ENCODE results near the gene SLC45A1.

The SLC45A1 gene

DNA sequence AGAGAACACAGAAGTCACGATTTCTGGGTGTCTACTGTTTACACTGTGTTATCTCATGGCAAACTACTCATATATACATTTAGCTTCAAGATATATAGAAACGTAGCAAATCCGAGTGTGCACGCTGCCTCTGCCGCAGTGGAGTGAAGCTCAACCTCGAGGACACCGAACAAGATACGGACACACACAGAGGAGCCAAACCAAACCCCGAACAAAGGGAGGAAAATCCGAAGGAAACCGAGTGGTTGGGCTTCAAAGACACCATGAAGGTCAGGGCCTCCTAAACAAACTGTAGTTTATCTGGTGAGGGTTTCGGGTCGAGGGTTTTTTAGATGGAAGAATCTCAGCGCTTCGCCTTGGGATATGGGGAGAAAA, 34.5 kb downstream of the SLC45A1 start:
- Histone ChIP-seq H3K79me2 (ENCODE audit: insufficient read depth, low read length) (no peaks in the 10 kb centered on the region), H3K4me2 (ENCODE audit: low read depth, low read length, poor library complexity, severe bottlenecking) (no peak overlapping the region), H3K9me3 (ENCODE audit: insufficient read depth, low read depth, low read length) (no peaks in the 10 kb centered on the region), H2AFZ (ENCODE audit: low read length) (no peak overlapping the region), H3K9me2 (replicated peaks; ENCODE audit: low read depth, low read length) (no peaks in the 10 kb centered on the region), H3F3A (ENCODE audit: low read depth) (no peaks in the 10 kb centered on the region), H3K36me3 (ENCODE audit: insufficient read depth, low read length) (peaks cover 47% of the 10 kb centered on the region; the same call in 1 of the 2 replicates), H3K4me3 (ENCODE audit: low read length, poor library complexity, severe bottlenecking) (no peak overlapping the region), H3K9ac (ENCODE audit: low read depth, low read length, poor library complexity, severe bottlenecking) (no peak overlapping the region), H3K4me1 (ENCODE audit: insufficient read depth, low read length, poor library complexity, severe bottlenecking) (no peaks in the 10 kb centered on the region), H4K20me1 (ENCODE audit: insufficient read depth, low read length, poor library complexity, severe bottlenecking) (no peaks in the 10 kb centered on the region), H3K27me3 (ENCODE audit: insufficient read depth, low read length, poor library complexity, severe bottlenecking) (no peaks in the 10 kb centered on the region)
- TF ChIP-seq, protein P1, sequence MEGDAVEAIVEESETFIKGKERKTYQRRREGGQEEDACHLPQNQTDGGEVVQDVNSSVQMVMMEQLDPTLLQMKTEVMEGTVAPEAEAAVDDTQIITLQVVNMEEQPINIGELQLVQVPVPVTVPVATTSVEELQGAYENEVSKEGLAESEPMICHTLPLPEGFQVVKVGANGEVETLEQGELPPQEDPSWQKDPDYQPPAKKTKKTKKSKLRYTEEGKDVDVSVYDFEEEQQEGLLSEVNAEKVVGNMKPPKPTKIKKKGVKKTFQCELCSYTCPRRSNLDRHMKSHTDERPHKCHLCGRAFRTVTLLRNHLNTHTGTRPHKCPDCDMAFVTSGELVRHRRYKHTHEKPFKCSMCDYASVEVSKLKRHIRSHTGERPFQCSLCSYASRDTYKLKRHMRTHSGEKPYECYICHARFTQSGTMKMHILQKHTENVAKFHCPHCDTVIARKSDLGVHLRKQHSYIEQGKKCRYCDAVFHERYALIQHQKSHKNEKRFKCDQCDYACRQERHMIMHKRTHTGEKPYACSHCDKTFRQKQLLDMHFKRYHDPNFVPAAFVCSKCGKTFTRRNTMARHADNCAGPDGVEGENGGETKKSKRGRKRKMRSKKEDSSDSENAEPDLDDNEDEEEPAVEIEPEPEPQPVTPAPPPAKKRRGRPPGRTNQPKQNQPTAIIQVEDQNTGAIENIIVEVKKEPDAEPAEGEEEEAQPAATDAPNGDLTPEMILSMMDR (conservative IDR thresholded peaks at IDR 0.05; ENCODE audit: low read length): no peak
- no peak for TF ChIP-seq EZH2phosphoT487 (IDR thresholded peaks at IDR 0.05; ENCODE audit: borderline replicate concordance)

DNA sequence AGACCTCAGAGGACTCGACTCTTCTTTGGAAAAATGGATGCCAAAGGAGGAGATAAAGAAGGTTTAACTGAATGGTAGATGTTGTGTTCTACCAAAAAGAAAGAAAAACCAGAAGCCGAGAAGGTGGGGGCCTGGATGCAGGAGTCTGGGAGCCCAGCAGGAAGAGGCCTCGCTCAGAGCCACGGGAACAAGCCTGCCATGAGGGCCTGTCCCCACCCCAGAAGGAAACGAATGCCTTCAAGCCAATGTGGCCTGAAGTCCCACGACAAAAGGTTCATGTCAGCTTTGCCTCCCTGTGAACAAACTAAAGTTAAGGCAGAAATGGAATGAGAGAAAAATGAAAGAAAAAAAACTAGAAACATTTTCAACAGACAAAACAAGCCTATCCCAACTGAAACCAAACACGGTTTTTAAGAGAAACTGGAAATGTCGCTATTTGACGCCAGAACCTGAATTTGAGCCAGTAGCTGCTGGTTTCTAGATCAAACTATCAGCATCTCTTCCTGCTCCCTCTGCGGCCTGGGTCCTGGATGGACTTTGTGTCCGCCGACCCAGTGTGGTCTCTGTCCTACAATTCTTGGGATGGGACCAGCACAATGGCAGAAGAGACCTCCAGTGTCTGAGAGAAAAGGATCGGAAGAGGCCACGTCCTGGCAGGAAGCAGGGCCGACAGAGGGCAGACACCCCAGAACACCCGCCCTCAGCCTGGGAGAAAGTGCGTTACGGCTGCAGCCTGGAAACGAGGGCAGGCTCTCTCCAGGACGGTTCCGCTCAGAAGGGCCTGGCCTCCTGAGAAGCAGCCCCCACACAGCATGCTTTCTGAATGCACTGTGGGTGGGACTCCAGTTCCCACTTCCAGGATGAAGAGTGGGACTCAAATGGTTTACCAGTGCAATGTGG, 35.2 kb downstream of the SLC45A1 start:
- Histone ChIP-seq H3K9ac (ENCODE audit: low read depth, low read length, poor library complexity, severe bottlenecking) (no peak overlapping the region), H3K79me2 (ENCODE audit: insufficient read depth, low read length) (no peaks in the 10 kb centered on the region), H3K4me2 (ENCODE audit: low read depth, low read length, poor library complexity, severe bottlenecking) (no peak overlapping the region), H3K4me3 (ENCODE audit: low read length, poor library complexity, severe bottlenecking) (no peak overlapping the region), H2AFZ (ENCODE audit: low read length) (no peak overlapping the region), H3K27me3 (ENCODE audit: insufficient read depth, low read length, poor library complexity, severe bottlenecking) (no peaks in the 10 kb centered on the region), H3K36me3 (ENCODE audit: insufficient read depth, low read length) (peaks cover 54% of the 10 kb centered on the region; the same call in 1 of the 2 replicates), H3F3A (ENCODE audit: low read depth) (no peaks in the 10 kb centered on the region), H3K9me3 (ENCODE audit: insufficient read depth, low read depth, low read length) (no peaks in the 10 kb centered on the region), H3K4me1 (ENCODE audit: insufficient read depth, low read length, poor library complexity, severe bottlenecking) (no peaks in the 10 kb centered on the region), H3K9me2 (replicated peaks; ENCODE audit: low read depth, low read length) (no peaks in the 10 kb centered on the region), H4K20me1 (ENCODE audit: insufficient read depth, low read length, poor library complexity, severe bottlenecking) (no peaks in the 10 kb centered on the region)
- no peak for TF ChIP-seq EZH2phosphoT487 (IDR thresholded peaks at IDR 0.05; ENCODE audit: borderline replicate concordance)
- TF ChIP-seq, protein P1 (conservative IDR thresholded peaks at IDR 0.05; ENCODE audit: low read length): no peak

DNA sequence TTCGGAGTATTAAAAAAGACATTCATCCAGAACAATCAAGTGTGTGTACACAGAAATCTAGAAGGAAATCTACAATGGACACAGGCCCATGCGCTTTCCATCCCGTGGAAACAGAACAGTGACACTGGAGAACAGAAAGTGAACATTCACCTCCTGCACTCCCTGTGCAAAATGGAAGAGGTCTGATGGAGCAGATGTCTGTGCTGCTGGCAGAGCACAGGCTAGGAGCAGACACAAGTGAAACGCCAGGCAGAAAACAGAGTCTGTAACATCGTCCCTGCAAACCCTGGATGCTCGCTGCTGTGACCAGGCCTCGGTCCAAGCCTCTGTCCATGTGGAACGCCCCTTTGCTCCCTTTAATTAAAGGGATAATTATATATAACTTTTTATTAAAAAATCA, 36.1 kb downstream of the SLC45A1 start:
- H3K9ac ChIP-seq (ENCODE audit: low read depth, low read length, poor library complexity, severe bottlenecking): no peak overlapping the region
- no peak overlapping the region for H3K4me3 ChIP-seq (ENCODE audit: low read length, poor library complexity, severe bottlenecking)
- H4K20me1 ChIP-seq (ENCODE audit: insufficient read depth, low read length, poor library complexity, severe bottlenecking): no peaks in the 10 kb centered on the region
- no peaks in the 10 kb centered on the region for H3F3A ChIP-seq (ENCODE audit: low read depth)
- no peak overlapping the region for H2AFZ ChIP-seq (ENCODE audit: low read length)
- H3K9me3 ChIP-seq (ENCODE audit: insufficient read depth, low read depth, low read length): no peaks in the 10 kb centered on the region
- no peaks in the 10 kb centered on the region for H3K27me3 ChIP-seq (ENCODE audit: insufficient read depth, low read length, poor library complexity, severe bottlenecking)
- H3K36me3 ChIP-seq (ENCODE audit: insufficient read depth, low read length): peaks cover 63% of the 10 kb centered on the region; the same call in 1 of the 2 replicates
- no peak overlapping the region for H3K4me2 ChIP-seq (ENCODE audit: low read depth, low read length, poor library complexity, severe bottlenecking)
- no peaks in the 10 kb centered on the region for H3K79me2 ChIP-seq (ENCODE audit: insufficient read depth, low read length)
- H3K4me1 ChIP-seq (ENCODE audit: insufficient read depth, low read length, poor library complexity, severe bottlenecking): no peaks in the 10 kb centered on the region
- H3K9me2 ChIP-seq (replicated peaks; ENCODE audit: low read depth, low read length): no peaks in the 10 kb centered on the region
- TF ChIP-seq EZH2phosphoT487 (IDR thresholded peaks at IDR 0.05; ENCODE audit: borderline replicate concordance): no peak
- TF ChIP-seq, protein P1 (conservative IDR thresholded peaks at IDR 0.05; ENCODE audit: low read length): no peak

Data from Loucy (cell line).